ENCODE data around the gene MARVELD1. TPM values are rescaled to one million over a fixed set of nuclear protein-coding genes. Genes with fewer than 3 reads are reported as not detected.

Gene MARVELD1
- total and polyA plus RNA-seq, 2 of the 13 experiments (the other 11 are each of a cell fraction or from before 2014, with no cell fraction given): not detected

GRCh38 chr10:97686962-97687784 is 26.4 kb upstream of the MARVELD1 start, which contains the start of gene AVPI1 (continued):
- TF ChIP-seq MBNL3 (CRISPR knock-in tag; conservative IDR thresholded peaks at IDR 0.05) (no peak), RNF2 (conservative IDR thresholded peaks at IDR 0.05; ENCODE audit: low read depth) (peak; percentile 82), ELF4 (CRISPR knock-in tag; IDR thresholded peaks at IDR 0.05; ENCODE audit: borderline replicate concordance) (no peak; the same call in 1 of the 2 replicates), MYNN (CRISPR knock-in tag; IDR thresholded peaks at IDR 0.05; ENCODE audit: low read depth) (no peak), FOXM1 (CRISPR knock-in tag; IDR thresholded peaks at IDR 0.05) (0 out of 2 replicates have a peak, but pooled peaks have one; percentile 8), CSRNP1 (CRISPR knock-in tag; IDR thresholded peaks at IDR 0.05) (peak; percentile 97), GLMP (CRISPR knock-in tag; IDR thresholded peaks at IDR 0.05; ENCODE audit: borderline replicate concordance) (no peak), ZNF766 (CRISPR knock-in tag; IDR thresholded peaks at IDR 0.05; ENCODE audit: borderline replicate concordance) (peak; percentile 91), ZSCAN5A (CRISPR knock-in tag; IDR thresholded peaks at IDR 0.05; ENCODE audit: borderline replicate concordance) (peak; percentile 66; the same call in 1 of the 2 replicates), NONO (IDR thresholded peaks at IDR 0.05) (no peak), NONO (CRISPR knock-in tag; conservative IDR thresholded peaks at IDR 0.05) (peak; percentile 93), MED8 (CRISPR knock-in tag; IDR thresholded peaks at IDR 0.05; ENCODE audit: insufficient replicate concordance) (peak; percentile 33), BCL3 (CRISPR knock-in tag; IDR thresholded peaks at IDR 0.05) (peak; percentile 51; the same call in 1 of the 2 replicates), ZNF512 (CRISPR knock-in tag; IDR thresholded peaks at IDR 0.05) (no peak), ZNF570 (CRISPR knock-in tag; IDR thresholded peaks at IDR 0.05; ENCODE audit: borderline replicate concordance) (no peak), KAT7 (CRISPR knock-in tag; IDR thresholded peaks at IDR 0.05; ENCODE audit: borderline replicate concordance) (0 out of 2 replicates have a peak, but pooled peaks have one; percentile 60), NFIB (CRISPR knock-in tag; IDR thresholded peaks at IDR 0.05; ENCODE audit: borderline replicate concordance) (no peak), RNF219 (CRISPR knock-in tag; IDR thresholded peaks at IDR 0.05) (no peak)

Data from HepG2 (cell line).